GM12891 (cell line): ENCODE data around the gene F2RL1.

Experiments
- PAX5 ChIP-seq: IDR thresholded peaks from 2 replicates; pipeline ENCODE4 v1.6.1; 2011; ENCODE audit warnings: low read length, moderate library complexity, mild to moderate bottlenecking; ENCODE audit not compliant: insufficient read depth, severe bottlenecking
- POLR2A ChIP-seq: IDR thresholded peaks from 2 replicates; pipeline ENCODE4 v1.6.1; 2011; ENCODE audit warnings: low read depth, low read length, control low read depth
- POLR2AphosphoS5 ChIP-seq: IDR thresholded peaks from 2 replicates; pipeline ENCODE4 v1.6.1; 2011; ENCODE audit warnings: low read depth, low read length, control low read depth
- TAF1 ChIP-seq: IDR thresholded peaks from 2 replicates; pipeline ENCODE4 v1.6.1; 2011; ENCODE audit warnings: low read depth, low read length, control low read depth

GRCh38 chr5:76859591-76860247, 40.9 kb downstream of the F2RL1 start:
- TF ChIP-seq TAF1 (no peak), PAX5 (no peak), POLR2AphosphoS5 (no peak), POLR2A (no peak)
